GM13977 (cell line): Measurements from ENCODE around the gene PTPA.
A peak's percentile ranks its signal among the peaks of the same experiment; 100 is the strongest.

Experiments
- DNase-seq: peaks from one replicate; pipeline ENCODE4 v3.0.0; 2012; ENCODE audit warnings: low spot score
- CTCF ChIP-seq: IDR thresholded peaks from 2 replicates; pipeline ENCODE4 v1.5.1; 2012; ENCODE audit warnings: mild to moderate bottlenecking, control low read depth; ENCODE audit not compliant: insufficient read depth; ENCODE audit errors: extremely low read depth, missing control alignments
- in situ Hi-C: fragments of 300-500 bp; cut with MboI; formaldehyde crosslinking; loops from one replicate; pipeline ENCODE4 v1.12.0; 2022; ENCODE audit warnings: low sequenced_read_pairs, low pct_unique_long_range_greater_than_20kb, mixed read lengths, inconsistent platforms; ENCODE audit not compliant: unreplicated experiment

The PTPA gene

GRCh38 chr9:129102791-129103594 is 8.2 kb upstream of the PTPA start:
- TF ChIP-seq CTCF = peak; percentile 70
- in situ Hi-C loops = no loop called here
- DNase-seq = peak; percentile 76

GRCh38 chr9:129103595-129103965 is 7.6 kb upstream of the PTPA start:
- DNase-seq = no peak
- in situ Hi-C loops = no loop called here
- TF ChIP-seq CTCF = no peak

- in situ Hi-C loops = no loop called here
- no peak for DNase-seq
- no peak for TF ChIP-seq CTCF
These were observed 7.2 kb upstream of the PTPA start for GRCh38 chr9:129104051-129104450.

GRCh38 chr9:129105857-129106694 is 5.1 kb upstream of the PTPA start:
- no peak for TF ChIP-seq CTCF
- in situ Hi-C loops = no loop called here
- DNase-seq = no peak

GRCh38 chr9:129107651-129108050 is 3.6 kb upstream of the PTPA start:
- no peak for TF ChIP-seq CTCF
- in situ Hi-C loops = no loop called here
- DNase-seq = no peak

- in situ Hi-C loops = no loop called here
- no peak for DNase-seq
- no peak for TF ChIP-seq CTCF
These were observed 3.0 kb upstream of the PTPA start for GRCh38 chr9:129108083-129108804.
